DMS53 treated with DMSO at 0.1 percent for 48 hours (cell line): ENCODE results near the gene REV1.
"Not testable (repeated sequence)": the region's sequence is repeated elsewhere in the genome, so short reads cannot be mapped to it uniquely, and the experiment has no call there.

Experiments
- DNase-seq: peaks from one replicate; lab custom pipeline; 2025; ENCODE audit not compliant: unreplicated experiment; lab: John Stamatoyannopoulos, UW

Gene REV1

DNA sequence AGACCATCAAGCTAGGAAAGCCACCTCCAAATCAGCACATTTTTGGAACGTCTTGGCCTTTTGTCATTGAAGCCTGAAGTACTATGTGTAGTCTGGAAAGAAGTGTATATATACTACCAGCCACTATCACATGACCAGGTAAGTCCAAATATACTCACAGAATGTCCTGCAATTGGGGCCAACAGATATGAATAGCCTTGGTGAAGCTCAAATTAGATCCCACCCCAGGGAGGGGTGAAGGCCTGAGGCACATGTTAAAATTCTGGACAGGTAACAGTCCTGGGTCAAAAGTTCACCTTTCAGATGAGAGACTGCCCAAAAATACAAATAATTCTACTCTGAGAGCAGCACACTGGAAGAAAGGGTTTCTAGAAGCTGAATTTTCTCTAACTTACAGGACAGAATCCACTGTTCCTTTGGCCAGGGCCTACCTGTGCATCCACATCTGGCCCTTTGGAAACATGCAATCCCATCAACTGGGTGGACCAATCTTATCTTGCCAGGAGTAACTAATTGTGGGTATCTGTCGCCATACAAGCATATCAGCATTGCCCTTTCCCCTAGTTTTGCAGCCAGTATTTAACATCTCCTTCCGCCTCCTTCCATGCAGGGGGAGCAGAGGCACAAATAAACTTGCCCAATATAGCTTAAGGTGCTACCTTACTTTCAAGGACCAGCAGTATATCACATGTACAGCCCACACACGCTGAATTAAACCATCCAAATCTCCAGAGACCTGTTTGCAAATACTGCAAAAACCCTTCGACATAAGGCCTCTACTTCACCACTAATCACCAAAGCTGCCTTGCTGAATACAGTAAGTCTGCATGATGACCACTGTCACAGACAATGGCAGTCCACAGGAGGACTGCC lies 84.8 kb downstream of the REV1 start:
- no peak for DNase-seq

DNA sequence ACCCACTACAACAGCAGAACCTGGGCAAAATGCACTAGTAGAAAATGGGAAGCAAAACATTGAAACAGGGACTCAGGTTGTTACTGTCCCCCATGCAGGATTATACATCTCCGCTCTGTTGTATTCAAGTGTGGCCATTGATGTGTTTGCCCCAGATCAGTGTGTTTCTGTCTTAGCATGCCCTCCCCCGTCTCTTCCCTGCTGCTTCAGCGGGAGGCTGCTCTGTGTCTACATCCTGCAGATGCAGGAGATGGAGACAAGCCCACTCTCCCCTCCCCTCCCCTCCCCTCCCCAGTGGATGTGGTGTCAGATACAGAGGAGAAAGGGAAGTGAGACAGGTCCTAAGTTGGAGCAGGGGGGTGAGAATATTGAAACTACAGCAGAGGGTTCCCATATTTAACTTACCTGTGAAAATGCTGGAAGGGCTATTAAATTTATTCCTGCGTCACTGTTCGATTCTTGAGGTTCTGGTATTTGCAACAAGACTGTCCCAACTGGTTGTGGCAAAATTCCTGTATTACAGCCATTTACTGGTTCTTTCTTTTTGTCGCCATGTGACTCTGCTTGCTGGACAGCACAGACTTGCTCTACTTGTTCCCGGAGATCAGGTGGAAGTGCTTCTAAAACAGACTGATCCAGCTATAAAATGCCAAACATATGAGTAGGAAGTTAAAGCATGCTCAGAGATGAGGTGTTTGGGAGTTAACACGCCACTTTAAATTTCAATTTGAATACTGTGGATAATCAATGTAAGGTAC lies 85.6 kb downstream of the REV1 start:
- DNase-seq, result no peak

- no peak for DNase-seq
These were observed 86.3 kb downstream of the REV1 start for GRCh38 chr2:99403524-99403923.

GRCh38 chr2:99403084-99403483 lies 86.7 kb downstream of the REV1 start:
- DNase-seq, result no peak

- no peak for DNase-seq
These were observed 88.0 kb downstream of the REV1 start for GRCh38 chr2:99401841-99402240.

GRCh38 chr2:99399795-99400194 lies 90.0 kb downstream of the REV1 start:
- no peak for DNase-seq

GRCh38 chr2:99399063-99399462 lies 90.8 kb downstream of the REV1 start:
- DNase-seq, result no peak

DNA sequence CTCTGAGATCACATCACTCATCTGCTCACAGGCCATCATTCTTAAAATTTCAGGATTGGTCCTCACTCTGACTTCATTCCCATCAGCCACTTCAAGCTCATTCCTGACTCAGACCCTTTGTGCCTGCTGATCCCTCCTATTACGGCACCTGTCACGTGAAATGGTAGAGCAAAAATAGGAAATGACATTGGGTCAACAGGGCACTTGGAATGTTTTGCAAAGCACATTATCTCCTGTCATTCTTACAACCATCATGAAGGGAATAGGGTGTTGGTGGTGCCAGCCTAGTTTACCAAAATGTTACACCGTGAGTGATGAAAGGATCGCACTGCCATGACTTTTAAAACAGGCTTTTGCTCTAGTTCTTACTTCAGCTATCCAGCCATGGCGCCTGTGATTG lies 91.5 kb downstream of the REV1 start:
- no peak for DNase-seq

DNA sequence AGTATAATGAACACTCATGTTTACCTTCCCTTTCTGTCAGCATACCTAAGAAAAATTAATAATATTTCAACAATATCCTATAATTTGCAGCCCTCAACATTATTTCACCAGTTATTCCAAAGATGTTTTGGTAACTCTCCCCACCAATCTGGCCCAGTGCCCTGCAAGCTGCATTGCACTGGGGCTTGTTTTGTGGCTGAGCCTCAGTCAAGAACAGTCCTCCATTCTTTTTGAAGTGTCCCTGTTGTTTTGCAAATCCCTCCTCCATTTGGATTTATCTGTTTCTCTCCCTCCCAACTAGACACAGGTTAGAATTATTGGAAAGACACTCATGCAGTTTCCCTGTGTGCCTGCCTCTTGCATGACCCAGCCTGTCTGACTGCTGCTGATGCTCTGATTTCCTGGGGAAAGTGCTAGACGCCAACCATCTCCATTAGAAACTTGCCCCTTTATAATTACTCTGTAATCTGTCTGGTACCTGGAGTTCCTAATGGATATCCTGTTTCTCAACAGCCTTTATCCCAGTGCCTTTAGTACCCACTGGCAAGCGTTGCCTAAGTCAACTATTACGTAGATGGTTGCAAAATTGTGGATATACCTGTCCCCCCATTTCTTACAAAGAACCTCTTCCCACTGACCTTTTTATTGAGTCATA lies 92.4 kb downstream of the REV1 start:
- no peak for DNase-seq

DNA sequence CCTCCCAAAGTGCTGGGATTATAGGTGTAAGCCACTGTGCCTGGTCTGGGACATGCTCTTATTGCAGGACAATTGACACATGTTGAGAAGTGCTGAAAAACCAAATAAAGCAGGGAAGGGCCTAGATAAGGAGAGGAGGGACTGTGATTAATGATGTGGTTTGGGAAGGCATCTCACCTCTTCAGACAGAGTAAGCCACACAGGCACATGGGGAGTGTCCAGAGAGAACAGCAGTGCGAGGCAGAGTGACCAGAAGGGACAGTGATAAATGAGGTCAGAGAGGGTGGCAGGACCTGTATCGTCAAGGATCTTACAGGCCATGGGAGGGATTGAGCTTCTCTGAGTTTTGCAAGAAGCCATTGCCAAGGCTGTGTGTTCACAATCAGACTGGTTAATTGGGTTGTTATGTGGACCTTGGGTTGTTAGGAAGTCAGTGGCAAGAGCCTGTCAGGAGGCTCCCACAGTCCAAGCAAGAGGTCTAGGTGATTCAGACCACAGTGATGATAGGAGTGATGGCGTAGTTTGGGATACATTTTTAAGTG lies 94.2 kb downstream of the REV1 start:
- no peak for DNase-seq

DNA sequence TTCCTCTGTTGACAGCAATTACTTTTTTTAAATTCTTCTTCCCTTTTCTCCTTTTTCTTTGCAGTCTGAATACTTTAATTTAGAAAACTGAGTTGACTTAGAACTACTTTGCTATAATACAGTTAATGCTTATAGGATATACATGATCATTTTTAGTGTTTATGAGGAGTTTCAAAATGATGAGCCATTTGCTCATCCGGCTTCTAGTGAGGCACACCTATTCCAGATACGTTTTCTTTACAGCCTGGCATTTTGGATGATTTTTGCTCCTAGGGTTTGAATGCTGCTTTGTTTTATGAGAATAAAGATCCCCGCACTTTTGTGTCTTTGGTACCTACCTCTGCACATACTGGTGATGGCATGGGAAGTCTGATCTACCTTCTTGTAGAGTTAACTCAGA lies 99.9 kb downstream of the REV1 start:
- no peak for DNase-seq

- no peak for DNase-seq
These were observed 100.4 kb downstream of the REV1 start for GRCh38 chr2:99389371-99389770.

GRCh38 chr2:99388892-99389291 lies 100.9 kb downstream of the REV1 start:
- no peak for DNase-seq

DNA sequence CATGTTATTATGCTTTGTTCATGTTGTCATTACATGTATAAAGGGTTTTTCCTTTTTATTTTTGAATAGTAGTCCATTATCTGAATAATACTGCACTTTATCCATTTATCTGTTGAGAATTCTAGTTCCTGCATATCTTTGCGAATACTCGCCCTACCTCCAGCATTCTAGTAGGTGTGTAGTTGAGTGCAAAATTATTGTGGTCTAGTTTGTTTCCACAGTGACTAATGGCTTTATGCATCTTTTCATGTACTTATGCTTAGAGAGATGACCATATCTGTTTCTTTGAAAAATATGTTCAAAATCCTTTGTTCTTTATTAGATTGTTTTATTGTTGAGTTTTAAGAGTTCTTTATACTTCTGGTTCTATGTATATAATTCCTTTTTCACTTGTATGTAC lies 103.8 kb downstream of the REV1 start:
- DNase-seq, result no peak

GRCh38 chr2:99382143-99382542 lies 107.7 kb downstream of the REV1 start:
- no peak for DNase-seq

- no peak for DNase-seq
These were observed 109.3 kb downstream of the REV1 start for GRCh38 chr2:99380376-99381010.

DNA sequence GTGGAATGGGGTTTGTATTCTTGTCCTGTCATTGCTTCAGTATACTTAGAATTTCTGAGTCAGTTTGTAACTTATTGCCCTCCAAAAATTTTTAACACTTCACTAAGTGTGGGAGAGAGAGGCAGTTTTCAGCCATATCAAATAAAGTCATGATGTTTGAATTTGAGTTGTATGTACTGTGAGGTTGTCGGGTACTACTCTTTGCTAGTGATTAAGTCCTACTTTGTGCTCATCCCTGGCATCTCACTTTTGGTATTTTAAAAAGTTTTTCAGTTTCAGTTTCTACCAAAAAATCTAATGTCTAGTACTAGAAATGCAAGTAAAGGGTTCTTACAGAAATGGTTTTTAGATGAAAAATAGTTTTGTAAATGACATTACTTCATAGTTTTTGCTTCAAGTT lies 111.9 kb downstream of the REV1 start:
- DNase-seq, result no peak

- DNase-seq, result no peak
These were observed 113.5 kb downstream of the REV1 start for GRCh38 chr2:99376254-99376864.

GRCh38 chr2:99374747-99375146 lies 115.1 kb downstream of the REV1 start:
- DNase-seq, result no peak

GRCh38 chr2:99373144-99373543 lies 116.7 kb downstream of the REV1 start:
- DNase-seq, result no peak

DNA sequence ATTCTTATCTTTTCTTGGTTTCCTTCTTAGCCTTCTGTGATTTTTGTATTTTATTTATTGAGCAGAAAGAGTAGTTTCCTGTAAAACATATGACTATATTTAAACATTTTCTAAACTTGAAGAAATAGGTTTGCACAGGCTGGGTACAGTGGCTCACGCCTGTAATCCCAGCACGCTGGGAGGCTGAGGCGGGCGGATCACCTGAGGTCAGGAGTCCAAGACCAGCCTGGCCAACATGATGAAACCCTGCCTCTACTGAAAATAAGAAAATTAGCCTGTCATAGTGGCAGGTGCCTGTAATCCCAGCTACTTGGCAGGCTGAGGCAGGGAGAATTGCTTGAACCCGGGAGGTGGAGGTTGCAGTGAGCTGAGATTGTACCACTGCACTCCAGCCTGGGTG lies 121.0 kb downstream of the REV1 start:
- not testable (repeated sequence) for DNase-seq
